HCT116 (cell line): Measurements from ENCODE around the gene TTLL11. TPM values are rescaled to one million over a fixed set of nuclear protein-coding genes. Genes with fewer than 3 reads are reported as not detected.
A peak's percentile ranks its signal among the peaks of the same experiment; 100 is the strongest.

Experiments
- ATAC-seq: fragments of 200-7000 bp; cut with Tn5 transposase; 2 replicates; pipeline ENCODE4 v1.9.1; 2020; ENCODE audit warnings: mild to moderate bottlenecking, moderate library complexity
- Bru-seq: library from RNA; stranded (reverse); fragments of 400-500 nt; gene quantifications from one replicate; lab custom pipeline; 2021; lab: Mats Ljungman, UMichigan
- BruChase-seq, 2 experiments: library from RNA; stranded (reverse); fragments of 400-500 nt; gene quantifications; one replicate each; lab custom pipeline; 2021; lab: Mats Ljungman, UMichigan
- BruUV-seq: library from RNA; stranded (reverse); fragments of 400-500 nt; replicated peaks from 2 replicates; lab custom pipeline; 2021; lab: Mats Ljungman, UMichigan
- CTCF ChIA-PET: fragments of 300-600 bp; sonication (Branson Sonifier 250); formaldehyde crosslinking; loops from one replicate; lab custom pipeline; 2021; ENCODE audit warnings: antibody characterized with exemption; lab: Charles Lee
- POLR2A ChIA-PET: fragments of 300-600, 350-600 bp; sonication (Branson Sonifier 250); formaldehyde crosslinking; loops from one replicate; lab custom pipeline; 2021; ENCODE audit warnings: antibody characterized with exemption; lab: Charles Lee
- RAD21 ChIA-PET, 2 experiments: fragments of 300-600 bp; sonication (Branson Sonifier 250); formaldehyde crosslinking; loops; one replicate each; lab custom pipeline; 2023; ENCODE audit warnings: low total read pairs in 2 of 2; ENCODE audit not compliant: uncharacterized antibody in 2 of 2, unreplicated experiment in 2 of 2, low non-redundant PET in 1 of 2; lab: Charles Lee
- DNase-seq: peaks from one replicate; pipeline ENCODE4 v3.0.0-alpha.2; 2010; ENCODE audit warnings: low read depth, low spot score
- H2AFZ ChIP-seq: fragments of 200-600 bp; shearing (Covaris generic), sonication (generic); 2 replicates; pipeline ENCODE4 v1.6.1; 2017; ENCODE audit warnings: low read depth, mixed run types, mixed read lengths, antibody characterized with exemption, low read length; ENCODE audit not compliant: poor library complexity, severe bottlenecking
- H3K27ac ChIP-seq: 2 replicates; pipeline ENCODE4 v1.5.1; 2012; ENCODE audit warnings: low read depth, low read length
- H3K27me3 ChIP-seq: fragments of 200-600 bp; sonication (generic); 2 replicates; pipeline ENCODE4 v1.6.1; 2016; ENCODE audit warnings: mixed run types, low read length, mixed read lengths; ENCODE audit not compliant: insufficient read depth
- H3K36me3 ChIP-seq, 2 experiments: fragments of 200-500 bp in 1 of 2; fragments of 200-600 bp in 1 of 2; sonication (Bioruptor generic) in 1 of 2; sonication (generic) in 1 of 2; 2 replicates each; pipeline versions ENCODE4 v1.5.1 to v1.6.1; 2014 to 2016; ENCODE audit warnings: low read length in 2 of 2, inconsistent platforms in 1 of 2, mixed read lengths in 1 of 2, mixed run types in 1 of 2; ENCODE audit not compliant: insufficient read depth in 2 of 2, control insufficient read depth in 1 of 2
- H3K4me1 ChIP-seq, 2 experiments: fragments of 200-600 bp in 1 of 2; sonication (generic) in 1 of 2; 2 replicates each; pipeline versions ENCODE4 v1.5.1 to v1.6.1; 2012 to 2017; ENCODE audit warnings: low read length in 2 of 2, inconsistent platforms in 1 of 2, mild to moderate bottlenecking in 1 of 2, mixed read lengths in 1 of 2, mixed run types in 1 of 2, moderate library complexity in 1 of 2; ENCODE audit not compliant: insufficient read depth in 2 of 2, control insufficient read depth in 1 of 2
- H3K4me2 ChIP-seq: fragments of 200-600 bp; sonication (generic); 2 replicates; pipeline ENCODE4 v1.6.1; 2017; ENCODE audit warnings: mixed run types, low read length, mixed read lengths
- H3K4me3 ChIP-seq, 2 experiments: fragments of 200-600 bp in 1 of 2; sonication (generic) in 1 of 2; replicated peaks in 1 of 2; 2 replicates each; pipeline ENCODE4 v1.5.1; 2011 to 2016; ENCODE audit warnings: low read length in 2 of 2, control low read depth in 1 of 2, low read depth in 1 of 2, mild to moderate bottlenecking in 1 of 2, mixed read lengths in 1 of 2, mixed run types in 1 of 2
- H3K79me2 ChIP-seq: fragments of 200-600 bp; sonication (generic); 2 replicates; pipeline ENCODE4 v1.6.1; 2017; ENCODE audit warnings: mild to moderate bottlenecking, mixed run types, low read length, moderate library complexity, mixed read lengths; ENCODE audit not compliant: insufficient read depth
- H3K9ac ChIP-seq: fragments of 200-600 bp; sonication (generic); 2 replicates; pipeline ENCODE4 v1.6.1; 2016; ENCODE audit warnings: low read length, mixed read lengths
- H3K9me2 ChIP-seq: fragments of 200-600 bp; sonication (generic), shearing (Covaris generic); 2 replicates; pipeline ENCODE4 v1.6.1; 2017; ENCODE audit warnings: mixed run types, mild to moderate bottlenecking, moderate library complexity; ENCODE audit not compliant: insufficient read depth
- H3K9me3 ChIP-seq, 2 experiments: fragments of 200-500 bp in 1 of 2; fragments of 200-600 bp in 1 of 2; sonication (Bioruptor generic) in 1 of 2; sonication (generic) in 1 of 2; 2 replicates each; pipeline ENCODE4 v1.6.1; 2014 to 2017; ENCODE audit warnings: low read length in 2 of 2, mixed read lengths in 2 of 2, inconsistent platforms in 1 of 2, low read depth in 1 of 2, mild to moderate bottlenecking in 1 of 2, mixed run types in 1 of 2, moderate library complexity in 1 of 2; ENCODE audit not compliant: control insufficient read depth in 1 of 2, insufficient read depth in 1 of 2
- H4K20me1 ChIP-seq: fragments of 200-600 bp; sonication (generic), shearing (Covaris generic); 2 replicates; pipeline ENCODE4 v1.6.1; 2017; ENCODE audit warnings: mixed run types, mild to moderate bottlenecking, moderate library complexity; ENCODE audit not compliant: insufficient read depth
- CBX3 ChIP-seq: IDR thresholded peaks from 2 replicates; pipeline ENCODE4 v1.6.1; 2012; ENCODE audit warnings: low read depth
- EGR1 ChIP-seq: IDR thresholded peaks from 2 replicates; pipeline ENCODE4 v1.6.1; 2012; ENCODE audit warnings: low read depth
- ELF1 ChIP-seq: IDR thresholded peaks from 2 replicates; pipeline ENCODE4 v1.6.1; 2012; ENCODE audit warnings: low read depth, borderline replicate concordance
- EZH2phosphoT487 ChIP-seq: fragments of 200-600 bp; IDR thresholded peaks from 2 replicates; pipeline ENCODE4 v1.6.1; 2018; ENCODE audit warnings: antibody characterized with exemption, borderline replicate concordance
- FOSL1 ChIP-seq: IDR thresholded peaks from 2 replicates; pipeline ENCODE4 v1.6.1; 2012; ENCODE audit warnings: low read depth
- JUND ChIP-seq: IDR thresholded peaks from 2 replicates; pipeline ENCODE4 v1.6.1; 2012
- POLR2A ChIP-seq: IDR thresholded peaks from 2 replicates; pipeline ENCODE4 v1.7.0; 2011; ENCODE audit warnings: borderline replicate concordance; ENCODE audit not compliant: insufficient read depth, insufficient read length; ENCODE audit errors: extremely low read depth
- POLR2AphosphoS5 ChIP-seq: IDR thresholded peaks from 2 replicates; pipeline ENCODE4 v1.6.1; 2011; ENCODE audit warnings: mild to moderate bottlenecking, low read depth, low read length, moderate library complexity
- RAD21 ChIP-seq: IDR thresholded peaks from 2 replicates; pipeline ENCODE4 v1.6.1; 2012; ENCODE audit warnings: low read depth, mild to moderate bottlenecking
- SIN3A ChIP-seq: IDR thresholded peaks from 2 replicates; pipeline ENCODE4 v1.6.1; 2012; ENCODE audit warnings: low read depth
- SP1 ChIP-seq: IDR thresholded peaks from 2 replicates; pipeline ENCODE4 v1.6.1; 2012; ENCODE audit warnings: low read depth
- SRF ChIP-seq: IDR thresholded peaks from 2 replicates; pipeline ENCODE4 v1.6.1; 2012; ENCODE audit warnings: low read depth
- TCF7L2 ChIP-seq: IDR thresholded peaks from 2 replicates; pipeline ENCODE4 v1.7.0; 2011; ENCODE audit warnings: borderline replicate concordance, inconsistent platforms; ENCODE audit not compliant: insufficient read depth, insufficient read length; ENCODE audit errors: extremely low read depth
- ZNF274 ChIP-seq: fragments of 200-500 bp; sonication (Bioruptor generic); IDR thresholded peaks from 2 replicates; pipeline ENCODE4 v1.6.1; 2014; ENCODE audit warnings: mild to moderate bottlenecking, low read depth, low read length, inconsistent platforms
- intact Hi-C: fragments of 100-400 bp; cut with micrococcal nuclease; formaldehyde crosslinking; loops from 2 replicates; pipeline ENCODE4 v1.10.0; 2022
- long read RNA-seq: library from polyadenylated mRNA; unstranded; transcript quantifications from one replicate; pipeline ENCODE4 v2.0.0, GENCODE V29; 2021; ENCODE audit not compliant: unreplicated experiment
- polyA plus RNA-seq: library from polyadenylated mRNA; unstranded; fragments of >200 nt; gene quantifications from 2 replicates; pipeline ENCODE4 v1.2.1, GENCODE V29; 2012; ENCODE audit warnings: missing spikeins
- total RNA-seq: library from RNA; stranded (reverse); gene quantifications from one replicate; pipeline ENCODE4 v1.2.1, GENCODE V29; 2021; ENCODE audit not compliant: unreplicated experiment
- TF ChIP-seq, protein P1 (sequence below): IDR thresholded peaks from 2 replicates; pipeline ENCODE4 v1.6.1; 2012
- TF ChIP-seq, protein P2 (sequence below), 3 experiments: fragments of 200-600 bp in 1 of 3; sonication (generic) in 1 of 3; IDR thresholded peaks in 2 of 3; conservative IDR thresholded peaks in 1 of 3; 2 replicates each; pipeline ENCODE4 v1.5.1; 2012 to 2017; ENCODE audit warnings: low read depth in 2 of 3, low read length in 2 of 3, antibody characterized with exemption in 1 of 3, borderline replicate concordance in 1 of 3, control low read depth in 1 of 3, mild to moderate bottlenecking in 1 of 3, mixed read lengths in 1 of 3, mixed run types in 1 of 3, moderate library complexity in 1 of 3; ENCODE audit not compliant: insufficient read depth in 1 of 3
- TF ChIP-seq, protein P3 (sequence below): IDR thresholded peaks from 2 replicates; pipeline ENCODE4 v1.6.1; 2011; ENCODE audit warnings: mild to moderate bottlenecking, low read length, moderate library complexity; ENCODE audit not compliant: insufficient replicate concordance; ENCODE audit errors: extremely low read depth
- TF ChIP-seq, protein P4 (sequence below): IDR thresholded peaks from 2 replicates; pipeline ENCODE4 v1.6.1; 2012

TTLL11 gene, protein sequence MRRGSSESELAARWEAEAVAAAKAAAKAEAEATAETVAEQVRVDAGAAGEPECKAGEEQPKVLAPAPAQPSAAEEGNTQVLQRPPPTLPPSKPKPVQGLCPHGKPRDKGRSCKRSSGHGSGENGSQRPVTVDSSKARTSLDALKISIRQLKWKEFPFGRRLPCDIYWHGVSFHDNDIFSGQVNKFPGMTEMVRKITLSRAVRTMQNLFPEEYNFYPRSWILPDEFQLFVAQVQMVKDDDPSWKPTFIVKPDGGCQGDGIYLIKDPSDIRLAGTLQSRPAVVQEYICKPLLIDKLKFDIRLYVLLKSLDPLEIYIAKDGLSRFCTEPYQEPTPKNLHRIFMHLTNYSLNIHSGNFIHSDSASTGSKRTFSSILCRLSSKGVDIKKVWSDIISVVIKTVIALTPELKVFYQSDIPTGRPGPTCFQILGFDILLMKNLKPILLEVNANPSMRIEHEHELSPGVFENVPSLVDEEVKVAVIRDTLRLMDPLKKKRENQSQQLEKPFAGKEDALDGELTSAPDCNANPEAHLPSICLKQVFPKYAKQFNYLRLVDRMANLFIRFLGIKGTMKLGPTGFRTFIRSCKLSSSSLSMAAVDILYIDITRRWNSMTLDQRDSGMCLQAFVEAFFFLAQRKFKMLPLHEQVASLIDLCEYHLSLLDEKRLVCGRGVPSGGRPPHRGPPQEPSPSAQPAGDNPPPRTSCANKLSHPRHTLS
- total RNA-seq (2.2 TPM), Bru-seq, nascent RNA (percentile 44 among the genes with signal in this experiment), BruChase-seq, experiment 1, labeled RNA remaining after a 6-hour chase (percentile 41 among the genes with signal in this experiment), BruChase-seq, experiment 2, labeled RNA remaining after a 2-hour chase (percentile 40 among the genes with signal in this experiment)
- 1.3 and 1.4 TPM in 2 replicates for polyA plus RNA-seq
- long read RNA-seq, partial matches to known transcripts: 0 of 2 reads
- long read RNA-seq, other reads (novel, unspliced or antisense): 1 of 2 reads

DNA sequence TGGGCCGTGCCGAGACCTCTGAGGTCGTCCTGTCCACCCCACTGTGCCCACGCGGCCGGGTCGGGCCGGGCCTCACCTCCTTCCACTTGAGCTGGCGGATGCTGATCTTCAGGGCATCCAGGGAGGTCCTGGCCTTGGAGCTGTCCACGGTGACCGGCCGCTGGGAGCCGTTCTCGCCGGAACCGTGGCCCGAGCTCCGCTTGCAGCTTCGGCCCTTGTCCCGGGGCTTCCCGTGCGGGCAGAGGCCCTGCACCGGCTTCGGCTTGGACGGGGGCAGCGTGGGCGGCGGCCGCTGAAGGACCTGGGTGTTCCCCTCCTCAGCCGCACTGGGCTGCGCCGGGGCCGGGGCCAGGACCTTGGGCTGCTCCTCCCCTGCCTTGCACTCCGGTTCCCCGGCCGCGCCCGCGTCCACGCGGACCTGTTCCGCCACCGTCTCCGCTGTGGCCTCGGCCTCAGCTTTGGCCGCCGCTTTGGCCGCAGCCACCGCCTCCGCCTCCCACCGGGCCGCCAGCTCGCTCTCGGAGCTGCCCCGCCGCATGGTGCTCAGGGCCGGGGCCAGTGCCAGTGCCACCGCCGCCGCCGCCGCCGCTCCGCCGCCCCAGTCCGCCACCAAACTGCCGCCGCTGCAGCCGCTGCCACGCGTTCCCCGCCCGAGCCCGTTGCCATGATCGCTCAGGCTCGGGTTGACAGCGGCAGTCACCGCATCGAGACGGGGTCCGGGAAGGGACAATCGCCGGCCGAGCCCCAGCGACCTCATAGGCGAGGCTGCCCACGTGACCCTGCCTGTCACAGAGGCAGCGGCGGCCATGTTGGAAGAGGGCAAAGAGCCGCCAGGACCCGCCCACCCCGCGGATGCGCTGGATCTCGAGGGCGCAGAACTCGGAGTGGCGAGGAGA, at the start of gene TTLL11:
TSS of gene TTLL11 (minus strand) at position 698 of the 896 bp plus-strand sequence. CDS start at position 538, 160 bp downstream.
- H3K9me3 ChIP-seq: no peaks in the 10 kb centered on the region
- no peaks in the 10 kb centered on the region for H3K27me3 ChIP-seq
- no peaks in the 10 kb centered on the region for H4K20me1 ChIP-seq
- H3K9ac ChIP-seq: peak within 1 kb of the TSS; percentile 63
- DNase-seq: peak; percentile 82
- H3K27ac ChIP-seq: peak within 1 kb of the TSS; percentile 23; the same call in 1 of the 2 replicates
- peak within 1 kb of the TSS; percentile 93 for H3K4me2 ChIP-seq
- intact Hi-C loops: loop anchor here (10.0 kb wide), 2 partner anchors 548 to 1262 kb away; partner anchors contain the start of gene CRB2
- no peaks in the 10 kb centered on the region for H3K9me2 ChIP-seq
- ATAC-seq: peak; percentile 87
- CTCF ChIA-PET: no interaction called here
- RAD21 ChIA-PET: no interaction called here
- peaks cover 9 to 15% of the 10 kb centered on the region in 2 experiments for H3K4me1 ChIP-seq
- H3K36me3 ChIP-seq: no peaks in the 10 kb centered on the region
- peak within 1 kb of the TSS; percentile 69 to 85 for H3K4me3 ChIP-seq
- H2AFZ ChIP-seq: peak within 1 kb of the TSS; percentile 81
- POLR2A ChIA-PET: no interaction called here
- BruUV-seq: no TSS peak
- no peaks in the 10 kb centered on the region; the same call in 1 of the 2 replicates for H3K79me2 ChIP-seq
- peak; percentile 38 for TF ChIP-seq POLR2A
- TF ChIP-seq ZNF274: no peak
- TF ChIP-seq FOSL1: no peak
- TF ChIP-seq EZH2phosphoT487: no peak
- TF ChIP-seq EGR1: peak; percentile 68; the same call in 1 of the 2 replicates
- TF ChIP-seq TCF7L2: peak; percentile 86
- TF ChIP-seq, protein P1, sequence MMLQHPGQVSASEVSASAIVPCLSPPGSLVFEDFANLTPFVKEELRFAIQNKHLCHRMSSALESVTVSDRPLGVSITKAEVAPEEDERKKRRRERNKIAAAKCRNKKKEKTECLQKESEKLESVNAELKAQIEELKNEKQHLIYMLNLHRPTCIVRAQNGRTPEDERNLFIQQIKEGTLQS: no peak
- no peak for TF ChIP-seq RAD21
- peak; percentile 89 for TF ChIP-seq CBX3
- TF ChIP-seq, protein P2, sequence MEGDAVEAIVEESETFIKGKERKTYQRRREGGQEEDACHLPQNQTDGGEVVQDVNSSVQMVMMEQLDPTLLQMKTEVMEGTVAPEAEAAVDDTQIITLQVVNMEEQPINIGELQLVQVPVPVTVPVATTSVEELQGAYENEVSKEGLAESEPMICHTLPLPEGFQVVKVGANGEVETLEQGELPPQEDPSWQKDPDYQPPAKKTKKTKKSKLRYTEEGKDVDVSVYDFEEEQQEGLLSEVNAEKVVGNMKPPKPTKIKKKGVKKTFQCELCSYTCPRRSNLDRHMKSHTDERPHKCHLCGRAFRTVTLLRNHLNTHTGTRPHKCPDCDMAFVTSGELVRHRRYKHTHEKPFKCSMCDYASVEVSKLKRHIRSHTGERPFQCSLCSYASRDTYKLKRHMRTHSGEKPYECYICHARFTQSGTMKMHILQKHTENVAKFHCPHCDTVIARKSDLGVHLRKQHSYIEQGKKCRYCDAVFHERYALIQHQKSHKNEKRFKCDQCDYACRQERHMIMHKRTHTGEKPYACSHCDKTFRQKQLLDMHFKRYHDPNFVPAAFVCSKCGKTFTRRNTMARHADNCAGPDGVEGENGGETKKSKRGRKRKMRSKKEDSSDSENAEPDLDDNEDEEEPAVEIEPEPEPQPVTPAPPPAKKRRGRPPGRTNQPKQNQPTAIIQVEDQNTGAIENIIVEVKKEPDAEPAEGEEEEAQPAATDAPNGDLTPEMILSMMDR (IDR thresholded peaks at IDR 0.05 in 2 of 3, conservative IDR thresholded peaks at IDR 0.05 in 1 of 3; ENCODE audit: borderline replicate concordance in 1 of 3, insufficient read depth in 1 of 3, low read depth in 2 of 3, low read length in 2 of 3): no peak
- no peak for TF ChIP-seq SRF
- TF ChIP-seq, protein P3, sequence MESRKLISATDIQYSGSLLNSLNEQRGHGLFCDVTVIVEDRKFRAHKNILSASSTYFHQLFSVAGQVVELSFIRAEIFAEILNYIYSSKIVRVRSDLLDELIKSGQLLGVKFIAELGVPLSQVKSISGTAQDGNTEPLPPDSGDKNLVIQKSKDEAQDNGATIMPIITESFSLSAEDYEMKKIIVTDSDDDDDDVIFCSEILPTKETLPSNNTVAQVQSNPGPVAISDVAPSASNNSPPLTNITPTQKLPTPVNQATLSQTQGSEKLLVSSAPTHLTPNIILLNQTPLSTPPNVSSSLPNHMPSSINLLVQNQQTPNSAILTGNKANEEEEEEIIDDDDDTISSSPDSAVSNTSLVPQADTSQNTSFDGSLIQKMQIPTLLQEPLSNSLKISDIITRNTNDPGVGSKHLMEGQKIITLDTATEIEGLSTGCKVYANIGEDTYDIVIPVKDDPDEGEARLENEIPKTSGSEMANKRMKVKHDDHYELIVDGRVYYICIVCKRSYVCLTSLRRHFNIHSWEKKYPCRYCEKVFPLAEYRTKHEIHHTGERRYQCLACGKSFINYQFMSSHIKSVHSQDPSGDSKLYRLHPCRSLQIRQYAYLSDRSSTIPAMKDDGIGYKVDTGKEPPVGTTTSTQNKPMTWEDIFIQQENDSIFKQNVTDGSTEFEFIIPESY: peak; percentile 86
- TF ChIP-seq JUND: no peak
- TF ChIP-seq SP1: peak; percentile 94
- TF ChIP-seq, protein P4, sequence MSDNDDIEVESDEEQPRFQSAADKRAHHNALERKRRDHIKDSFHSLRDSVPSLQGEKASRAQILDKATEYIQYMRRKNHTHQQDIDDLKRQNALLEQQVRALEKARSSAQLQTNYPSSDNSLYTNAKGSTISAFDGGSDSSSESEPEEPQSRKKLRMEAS: peak; percentile 96
- no peak for TF ChIP-seq ELF1
- no peak for TF ChIP-seq POLR2AphosphoS5
- peak; percentile 92 for TF ChIP-seq SIN3A
